K562 (cell line): Measurements from ENCODE around the gene SNRNP200. TPM values are rescaled to one million over a fixed set of nuclear protein-coding genes. Genes with fewer than 3 reads are reported as not detected.
A peak's percentile ranks its signal among the peaks of the same experiment; 100 is the strongest.

Experiments
- ETV5 ChIP-seq: sonication (generic); formaldehyde crosslinking; IDR thresholded peaks from 2 replicates; pipeline ENCODE4 v1.4.0; 2020; ENCODE audit warnings: low read depth, mild to moderate bottlenecking, missing genetic modification reagents
- FOXP1 ChIP-seq: sonication (generic); formaldehyde crosslinking; IDR thresholded peaks from 2 replicates; pipeline ENCODE4 v1.8.0; 2022; ENCODE audit warnings: mild to moderate bottlenecking, missing genetic modification reagents
- IRF2 ChIP-seq: sonication (generic); formaldehyde crosslinking; IDR thresholded peaks from 2 replicates; pipeline ENCODE4 v1.8.1; 2022; ENCODE audit warnings: mild to moderate bottlenecking, missing genetic modification reagents
- KDM1A ChIP-seq, 2 experiments: fragments of 450-650 bp; IDR thresholded peaks; 2 replicates each; pipeline ENCODE4 v1.6.1; 2016; ENCODE audit warnings: mild to moderate bottlenecking in 2 of 2
- MAZ ChIP-seq, 2 experiments: fragments of 450-650 bp in 1 of 2; sonication (generic) in 1 of 2; formaldehyde crosslinking; IDR thresholded peaks in 1 of 2; conservative IDR thresholded peaks in 1 of 2; 2 replicates each; pipeline versions ENCODE4 v1.4.0 to v1.5.0; 2020; ENCODE audit warnings: mild to moderate bottlenecking in 1 of 2, missing genetic modification reagents in 1 of 2
- MCM7 ChIP-seq, 2 experiments: fragments of 450-650 bp; IDR thresholded peaks; 2 replicates each; pipeline ENCODE4 v1.6.1; 2016 to 2018
- MED1 ChIP-seq: sonication (generic); formaldehyde crosslinking; IDR thresholded peaks from 2 replicates; pipeline ENCODE4 v1.8.1; 2023; ENCODE audit warnings: missing genetic modification reagents, borderline replicate concordance
- MIER1 ChIP-seq: fragments of 450-650 bp; IDR thresholded peaks from 2 replicates; pipeline ENCODE4 v1.6.1; 2016; ENCODE audit warnings: antibody characterized with exemption, mild to moderate bottlenecking, low read depth
- NCOR1 ChIP-seq: fragments of 450-650 bp; IDR thresholded peaks from 2 replicates; pipeline ENCODE4 v1.6.1; 2016; ENCODE audit warnings: mild to moderate bottlenecking, moderate library complexity
- RFX1 ChIP-seq: fragments of 450-650 bp; IDR thresholded peaks from 2 replicates; pipeline ENCODE4 v1.6.1; 2016; ENCODE audit warnings: mild to moderate bottlenecking, moderate library complexity
- SMARCA4 ChIP-seq: fragments of 450-650 bp; IDR thresholded peaks from 2 replicates; pipeline ENCODE4 v1.6.1; 2016
- SOX6 ChIP-seq: fragments of 450-650 bp; IDR thresholded peaks from 2 replicates; pipeline ENCODE4 v1.6.1; 2014; ENCODE audit warnings: mild to moderate bottlenecking
- TCF3 ChIP-seq: sonication (generic); formaldehyde crosslinking; IDR thresholded peaks from 2 replicates; pipeline ENCODE4 v1.4.0; 2020; ENCODE audit warnings: mild to moderate bottlenecking, missing genetic modification reagents
- TEAD4 ChIP-seq, 2 experiments: sonication (generic) in 1 of 2; formaldehyde crosslinking in 1 of 2; IDR thresholded peaks; 2 replicates each; pipeline versions ENCODE4 v1.6.1 to v1.8.0; 2012 to 2022; ENCODE audit warnings: borderline replicate concordance in 1 of 2, inconsistent platforms in 1 of 2, low read length in 1 of 2, mild to moderate bottlenecking in 1 of 2, missing genetic modification reagents in 1 of 2
- polyA plus RNA-seq, 8 experiments: library from polyadenylated mRNA; depleted of rRNA in 4 of 8; stranded (reverse) in 5 of 8; unstranded in 3 of 8; fragments of >200 nt; fragmentation: Nextera tagmentation in 2 of 8; fragmentation: Illumina TruSeq in 1 of 8; extraction: Ambion mirVana in 2 of 8; extraction: Trizol in 1 of 8; gene quantifications; 2 replicates each; pipeline versions ENCODE4 v1.2.1 to v1.2.3, GENCODE V29; 2011 to 2014; ENCODE audit warnings: inconsistent platforms in 1 of 8, missing spikeins in 1 of 8
- total RNA-seq, 7 experiments: library from RNA; depleted of rRNA in 6 of 7; stranded (reverse); fragments of >200 nt in 6 of 7; fragmentation: Illumina TruSeq in 2 of 7; extraction: Trizol in 2 of 7; gene quantifications; 2 replicates each; pipeline versions ENCODE4 v1.2.1 to v1.2.3, GENCODE V29; 2011 to 2021; ENCODE audit warnings: low replicate concordance in 1 of 7
- TF ChIP-seq, protein P1 (sequence below): fragments of 250-450 bp; sonication (Bioruptor Pico); IDR thresholded peaks from 2 replicates; pipeline ENCODE4 v1.8.0; 2021; ENCODE audit warnings: mild to moderate bottlenecking, moderate library complexity
- TF ChIP-seq, protein P2 (sequence below): sonication (generic); formaldehyde crosslinking; IDR thresholded peaks from 2 replicates; pipeline ENCODE4 v1.8.1; 2023; ENCODE audit warnings: mild to moderate bottlenecking, missing genetic modification reagents
- TF ChIP-seq, protein P3 (sequence below): fragments of 450-650 bp; formaldehyde crosslinking; IDR thresholded peaks from 2 replicates; pipeline ENCODE4 v1.4.0; 2020; ENCODE audit warnings: mild to moderate bottlenecking, moderate library complexity
- TF ChIP-seq, protein P4 (sequence below): fragments of 450-650 bp; IDR thresholded peaks from 2 replicates; pipeline ENCODE4 v1.6.1; 2017; ENCODE audit warnings: mild to moderate bottlenecking, moderate library complexity
- TF ChIP-seq, protein P5 (sequence below): fragments of 250-450 bp; sonication (Bioruptor Pico); IDR thresholded peaks from 2 replicates; pipeline ENCODE4 v1.8.0; 2021; ENCODE audit warnings: moderate library complexity, mild to moderate bottlenecking, inconsistent platforms
- TF ChIP-seq, protein P6 (sequence below): sonication (generic); formaldehyde crosslinking; IDR thresholded peaks from 2 replicates; pipeline ENCODE4 v1.9.0; 2022; ENCODE audit warnings: mild to moderate bottlenecking, missing genetic modification reagents

SNRNP200 gene
- total and polyA plus RNA-seq, 9 of the 15 experiments (the other 6 are each of a cell fraction or from before 2014, with no cell fraction given) = 76.1 to 231 (median 155) TPM

DNA sequence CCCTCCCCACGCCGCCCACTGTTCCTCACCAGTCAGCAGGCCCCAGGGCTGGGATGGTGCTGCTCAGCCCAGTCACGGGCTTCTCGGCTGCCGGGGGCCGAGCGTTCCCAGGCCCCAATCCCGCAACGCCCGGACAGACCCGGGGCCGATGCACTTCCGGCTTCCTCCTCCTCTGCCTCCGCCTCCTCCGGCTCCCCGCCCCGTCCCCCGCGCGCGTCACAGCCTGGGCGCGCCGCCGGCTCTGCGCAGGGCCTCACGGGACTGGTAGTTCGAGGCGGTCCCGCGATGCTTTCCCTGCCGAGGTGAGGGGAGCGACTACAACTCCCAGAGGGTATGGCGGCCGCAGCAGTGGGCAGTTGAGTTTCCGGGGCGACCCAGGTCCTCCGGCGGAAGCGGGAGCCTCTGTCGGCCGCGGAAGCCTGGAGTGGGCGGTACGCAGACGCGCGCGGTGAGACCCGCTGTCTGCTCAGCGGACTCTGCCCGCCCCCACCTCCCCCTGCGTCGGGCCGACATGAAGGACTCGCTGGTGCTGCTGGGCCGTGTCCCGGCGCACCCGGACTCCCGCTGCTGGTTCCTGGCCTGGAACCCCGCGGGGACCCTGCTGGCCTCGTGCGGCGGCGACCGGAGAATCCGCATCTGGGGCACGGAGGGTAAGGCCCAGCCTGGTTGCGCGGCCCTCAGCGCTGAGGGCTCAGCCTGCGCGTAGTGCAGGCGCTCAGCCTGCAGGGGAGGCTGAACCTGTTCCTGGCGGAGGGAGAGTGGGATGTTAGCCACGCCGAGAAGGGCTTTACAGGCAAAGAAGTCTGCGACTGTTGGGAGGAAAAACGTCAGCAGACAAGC lies 39.3 kb downstream of the SNRNP200 start, which contains the start of the genes CIAO1 and TMEM127 (continued):
- TF ChIP-seq, protein P1, sequence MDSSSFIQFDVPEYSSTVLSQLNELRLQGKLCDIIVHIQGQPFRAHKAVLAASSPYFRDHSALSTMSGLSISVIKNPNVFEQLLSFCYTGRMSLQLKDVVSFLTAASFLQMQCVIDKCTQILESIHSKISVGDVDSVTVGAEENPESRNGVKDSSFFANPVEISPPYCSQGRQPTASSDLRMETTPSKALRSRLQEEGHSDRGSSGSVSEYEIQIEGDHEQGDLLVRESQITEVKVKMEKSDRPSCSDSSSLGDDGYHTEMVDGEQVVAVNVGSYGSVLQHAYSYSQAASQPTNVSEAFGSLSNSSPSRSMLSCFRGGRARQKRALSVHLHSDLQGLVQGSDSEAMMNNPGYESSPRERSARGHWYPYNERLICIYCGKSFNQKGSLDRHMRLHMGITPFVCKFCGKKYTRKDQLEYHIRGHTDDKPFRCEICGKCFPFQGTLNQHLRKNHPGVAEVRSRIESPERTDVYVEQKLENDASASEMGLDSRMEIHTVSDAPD (CRISPR knock-in tag) = no peak
- peak; percentile 67 for TF ChIP-seq ETV5 (CRISPR knock-in tag)
- TF ChIP-seq, protein P2, sequence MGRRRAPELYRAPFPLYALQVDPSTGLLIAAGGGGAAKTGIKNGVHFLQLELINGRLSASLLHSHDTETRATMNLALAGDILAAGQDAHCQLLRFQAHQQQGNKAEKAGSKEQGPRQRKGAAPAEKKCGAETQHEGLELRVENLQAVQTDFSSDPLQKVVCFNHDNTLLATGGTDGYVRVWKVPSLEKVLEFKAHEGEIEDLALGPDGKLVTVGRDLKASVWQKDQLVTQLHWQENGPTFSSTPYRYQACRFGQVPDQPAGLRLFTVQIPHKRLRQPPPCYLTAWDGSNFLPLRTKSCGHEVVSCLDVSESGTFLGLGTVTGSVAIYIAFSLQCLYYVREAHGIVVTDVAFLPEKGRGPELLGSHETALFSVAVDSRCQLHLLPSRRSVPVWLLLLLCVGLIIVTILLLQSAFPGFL (CRISPR knock-in tag) = no peak
- peak; percentile 14; the same call in 1 of the 2 replicates for TF ChIP-seq TEAD4 (IDR thresholded peaks at IDR 0.05; ENCODE audit: low read length)
- TF ChIP-seq TEAD4 (CRISPR knock-in tag; IDR thresholded peaks at IDR 0.05; ENCODE audit: borderline replicate concordance) = 0 out of 2 replicates have a peak, but pooled peaks have one; percentile 21
- no peak for TF ChIP-seq IRF2
- no peak for TF ChIP-seq MCM7 (IDR thresholded peaks at IDR 0.05)
- TF ChIP-seq, protein P3, sequence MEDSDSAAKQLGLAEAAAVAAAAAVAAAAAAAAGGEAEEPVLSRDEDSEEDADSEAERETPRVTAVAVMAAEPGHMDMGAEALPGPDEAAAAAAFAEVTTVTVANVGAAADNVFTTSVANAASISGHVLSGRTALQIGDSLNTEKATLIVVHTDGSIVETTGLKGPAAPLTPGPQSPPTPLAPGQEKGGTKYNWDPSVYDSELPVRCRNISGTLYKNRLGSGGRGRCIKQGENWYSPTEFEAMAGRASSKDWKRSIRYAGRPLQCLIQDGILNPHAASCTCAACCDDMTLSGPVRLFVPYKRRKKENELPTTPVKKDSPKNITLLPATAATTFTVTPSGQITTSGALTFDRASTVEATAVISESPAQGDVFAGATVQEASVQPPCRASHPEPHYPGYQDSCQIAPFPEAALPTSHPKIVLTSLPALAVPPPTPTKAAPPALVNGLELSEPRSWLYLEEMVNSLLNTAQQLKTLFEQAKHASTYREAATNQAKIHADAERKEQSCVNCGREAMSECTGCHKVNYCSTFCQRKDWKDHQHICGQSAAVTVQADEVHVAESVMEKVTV = no peak
- no peak for TF ChIP-seq MIER1
- peak; percentile 9; the same call in 1 of the 2 replicates for TF ChIP-seq SOX6
- no peak for TF ChIP-seq TCF3 (CRISPR knock-in tag)
- TF ChIP-seq NCOR1 = 0 out of 2 replicates have a peak, but pooled peaks have one; percentile 4
- no peak for TF ChIP-seq SMARCA4
- TF ChIP-seq, protein P4, sequence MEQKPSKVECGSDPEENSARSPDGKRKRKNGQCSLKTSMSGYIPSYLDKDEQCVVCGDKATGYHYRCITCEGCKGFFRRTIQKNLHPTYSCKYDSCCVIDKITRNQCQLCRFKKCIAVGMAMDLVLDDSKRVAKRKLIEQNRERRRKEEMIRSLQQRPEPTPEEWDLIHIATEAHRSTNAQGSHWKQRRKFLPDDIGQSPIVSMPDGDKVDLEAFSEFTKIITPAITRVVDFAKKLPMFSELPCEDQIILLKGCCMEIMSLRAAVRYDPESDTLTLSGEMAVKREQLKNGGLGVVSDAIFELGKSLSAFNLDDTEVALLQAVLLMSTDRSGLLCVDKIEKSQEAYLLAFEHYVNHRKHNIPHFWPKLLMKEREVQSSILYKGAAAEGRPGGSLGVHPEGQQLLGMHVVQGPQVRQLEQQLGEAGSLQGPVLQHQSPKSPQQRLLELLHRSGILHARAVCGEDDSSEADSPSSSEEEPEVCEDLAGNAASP = no peak
- TF ChIP-seq, protein P5, sequence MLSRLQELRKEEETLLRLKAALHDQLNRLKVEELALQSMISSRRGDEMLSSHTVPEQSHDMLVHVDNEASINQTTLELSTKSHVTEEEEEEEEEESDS (CRISPR knock-in tag) = no peak
- peak; percentile 90 to 95 for TF ChIP-seq MAZ (CRISPR knock-in tag; conservative IDR thresholded peaks at IDR 0.05 in 1 of 2, IDR thresholded peaks at IDR 0.05 in 1 of 2)
- TF ChIP-seq KDM1A (IDR thresholded peaks at IDR 0.05) = no peak
- TF ChIP-seq, protein P6, sequence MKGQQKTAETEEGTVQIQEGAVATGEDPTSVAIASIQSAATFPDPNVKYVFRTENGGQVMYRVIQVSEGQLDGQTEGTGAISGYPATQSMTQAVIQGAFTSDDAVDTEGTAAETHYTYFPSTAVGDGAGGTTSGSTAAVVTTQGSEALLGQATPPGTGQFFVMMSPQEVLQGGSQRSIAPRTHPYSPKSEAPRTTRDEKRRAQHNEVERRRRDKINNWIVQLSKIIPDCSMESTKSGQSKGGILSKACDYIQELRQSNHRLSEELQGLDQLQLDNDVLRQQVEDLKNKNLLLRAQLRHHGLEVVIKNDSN (CRISPR knock-in tag) = peak; percentile 61; the same call in 1 of the 2 replicates
- no peak; the same call in none of the 2 replicates for TF ChIP-seq RFX1
- no peak for TF ChIP-seq MED1 (CRISPR knock-in tag)
- no peak for TF ChIP-seq FOXP1
